ENCODE data around the gene PDLIM5. TPM values are rescaled to one million over a fixed set of nuclear protein-coding genes. Genes with fewer than 3 reads are reported as not detected.
A peak's percentile ranks its signal among the peaks of the same experiment; 100 is the strongest.

The PDLIM5 gene
- total RNA-seq, 1 experiment from 2014 or later: 58.0 TPM

GRCh38 chr4:94410678-94411206, 41.0 kb upstream of the PDLIM5 start:
- H3K36me3 Mint-ChIP-seq (ENCODE audit: insufficient read depth in 1 of 3, low read depth in 3 of 3): no peaks in the 10 kb centered on the region; a peak in 1 of 7 replicates
- Histone ChIP-seq H3K4me1 (ENCODE audit: insufficient read depth, low read length) (no peaks in the 10 kb centered on the region; the same call in 1 of the 2 replicates), H3K27me3 (ENCODE audit: insufficient read depth, low read length) (no peaks in the 10 kb centered on the region), H2AFZ (ENCODE audit: low read length) (no peak overlapping the region), H2BK20ac (ENCODE audit: low read depth, low read length, poor library complexity, severe bottlenecking) (no peak overlapping the region), H4K91ac (ENCODE audit: insufficient read length, low read depth, low read length) (no peak overlapping the region), H3K79me1 (ENCODE audit: insufficient read depth, low read depth, low read length, poor library complexity, severe bottlenecking) (no peaks in the 10 kb centered on the region), H3K18ac (ENCODE audit: insufficient read length, low read depth, low read length) (no peak overlapping the region), H3K9ac (ENCODE audit: extremely low read depth, insufficient read length, low read length) (no peak overlapping the region), H3K56ac (ENCODE audit: insufficient read length, low read depth, low read length) (no peak overlapping the region), H2BK120ac (ENCODE audit: low read depth, low read length, poor library complexity, severe bottlenecking) (no peak overlapping the region), H2BK15ac (ENCODE audit: low read depth, low read length) (no peak overlapping the region), H2AK5ac (ENCODE audit: insufficient read length, low read length) (no peak overlapping the region), H3K4ac (ENCODE audit: low read depth, low read length) (no peak overlapping the region), H3K14ac (ENCODE audit: insufficient read depth, low read length) (no peak overlapping the region), H4K5ac (ENCODE audit: insufficient read length, low read depth, low read length) (no peak overlapping the region), H3T11ph (ENCODE audit: low read length) (no peak overlapping the region), H3K23me2 (ENCODE audit: insufficient read length, low read depth, low read length, poor library complexity, severe bottlenecking) (no peaks in the 10 kb centered on the region), H4K20me1 (ENCODE audit: control insufficient read depth, insufficient read depth, insufficient read length) (no peaks in the 10 kb centered on the region), H3K27ac (ENCODE audit: insufficient read length, low read depth, low read length) (no peak overlapping the region), H3K23ac (ENCODE audit: insufficient read length, low read depth, low read length) (no peak overlapping the region), H3K9me3 (ENCODE audit: control insufficient read depth, low read depth, low read length) (no peaks in the 10 kb centered on the region), H3K79me2 (ENCODE audit: insufficient read depth, low read length) (no peaks in the 10 kb centered on the region), H2BK5ac (ENCODE audit: insufficient read length, low read length) (no peak overlapping the region), H3K4me2 (ENCODE audit: insufficient read depth, insufficient read length, low read length) (no peak overlapping the region), H4K8ac (replicated peaks; ENCODE audit: insufficient read length, low read depth, low read length) (no peak overlapping the region), H2BK12ac (ENCODE audit: insufficient read length, low read depth, low read length) (no peak overlapping the region)
- H3K27ac Mint-ChIP-seq: peak overlapping the region in 1 of 3 experiments; percentile 76; a peak in 1 of 7 replicates
- WGBS (ENCODE audit: extremely low coverage, insufficient read length, low lambda C conversion rate): no CpG with 5 or more reads among the region's 10 CpGs
- H3K4me1 Mint-ChIP-seq: peaks cover 17 to 30% of the 10 kb centered on the region in 2 experiments
- H3K9me3 Mint-ChIP-seq: no peaks in the 10 kb centered on the region; a peak in 1 of 5 replicates
- H3K4me3 Mint-ChIP-seq: no peak overlapping the region
- no peaks in the 10 kb centered on the region for H3K27me3 Mint-ChIP-seq (ENCODE audit: low read depth)
- DNase-seq: no peak
- TF ChIP-seq, protein P1, sequence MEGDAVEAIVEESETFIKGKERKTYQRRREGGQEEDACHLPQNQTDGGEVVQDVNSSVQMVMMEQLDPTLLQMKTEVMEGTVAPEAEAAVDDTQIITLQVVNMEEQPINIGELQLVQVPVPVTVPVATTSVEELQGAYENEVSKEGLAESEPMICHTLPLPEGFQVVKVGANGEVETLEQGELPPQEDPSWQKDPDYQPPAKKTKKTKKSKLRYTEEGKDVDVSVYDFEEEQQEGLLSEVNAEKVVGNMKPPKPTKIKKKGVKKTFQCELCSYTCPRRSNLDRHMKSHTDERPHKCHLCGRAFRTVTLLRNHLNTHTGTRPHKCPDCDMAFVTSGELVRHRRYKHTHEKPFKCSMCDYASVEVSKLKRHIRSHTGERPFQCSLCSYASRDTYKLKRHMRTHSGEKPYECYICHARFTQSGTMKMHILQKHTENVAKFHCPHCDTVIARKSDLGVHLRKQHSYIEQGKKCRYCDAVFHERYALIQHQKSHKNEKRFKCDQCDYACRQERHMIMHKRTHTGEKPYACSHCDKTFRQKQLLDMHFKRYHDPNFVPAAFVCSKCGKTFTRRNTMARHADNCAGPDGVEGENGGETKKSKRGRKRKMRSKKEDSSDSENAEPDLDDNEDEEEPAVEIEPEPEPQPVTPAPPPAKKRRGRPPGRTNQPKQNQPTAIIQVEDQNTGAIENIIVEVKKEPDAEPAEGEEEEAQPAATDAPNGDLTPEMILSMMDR (conservative IDR thresholded peaks at IDR 0.05): no peak

Data from H9 (cell line).